Measurements from ENCODE around the gene SSH3.

DNA sequence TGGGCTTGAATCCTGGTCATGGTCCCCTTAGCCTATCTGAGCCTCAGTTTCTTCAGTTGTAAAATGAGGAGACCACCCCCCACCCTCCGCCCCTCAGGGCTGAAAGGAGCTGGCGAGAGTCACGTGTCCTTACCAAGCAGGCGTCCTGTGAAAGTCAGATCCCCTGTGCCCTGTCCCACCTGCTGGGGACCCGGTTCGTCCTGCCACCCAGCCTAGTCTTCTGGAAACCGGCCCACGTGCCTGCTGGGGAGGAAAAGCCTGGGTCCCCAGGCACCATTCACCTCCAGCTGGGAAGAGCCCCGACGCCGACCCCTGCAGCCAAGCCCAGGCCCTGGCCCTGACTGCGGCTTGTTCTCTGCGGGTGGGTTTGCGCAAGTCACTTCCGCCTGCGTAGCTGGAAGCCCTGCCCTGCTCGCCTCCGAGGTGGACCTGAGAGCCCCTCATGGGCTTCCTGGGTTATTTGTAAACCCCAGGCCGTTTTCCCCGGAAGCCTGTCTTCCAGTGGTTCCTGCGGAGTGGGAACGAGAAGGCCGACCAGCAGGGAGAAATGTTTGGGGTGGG lies 679 bp upstream of the SSH3 start:
- TF ChIP-seq EZH2phosphoT487 (IDR thresholded peaks at IDR 0.05; ENCODE audit: borderline replicate concordance, low read length) = no peak
- TF ChIP-seq, protein P1, sequence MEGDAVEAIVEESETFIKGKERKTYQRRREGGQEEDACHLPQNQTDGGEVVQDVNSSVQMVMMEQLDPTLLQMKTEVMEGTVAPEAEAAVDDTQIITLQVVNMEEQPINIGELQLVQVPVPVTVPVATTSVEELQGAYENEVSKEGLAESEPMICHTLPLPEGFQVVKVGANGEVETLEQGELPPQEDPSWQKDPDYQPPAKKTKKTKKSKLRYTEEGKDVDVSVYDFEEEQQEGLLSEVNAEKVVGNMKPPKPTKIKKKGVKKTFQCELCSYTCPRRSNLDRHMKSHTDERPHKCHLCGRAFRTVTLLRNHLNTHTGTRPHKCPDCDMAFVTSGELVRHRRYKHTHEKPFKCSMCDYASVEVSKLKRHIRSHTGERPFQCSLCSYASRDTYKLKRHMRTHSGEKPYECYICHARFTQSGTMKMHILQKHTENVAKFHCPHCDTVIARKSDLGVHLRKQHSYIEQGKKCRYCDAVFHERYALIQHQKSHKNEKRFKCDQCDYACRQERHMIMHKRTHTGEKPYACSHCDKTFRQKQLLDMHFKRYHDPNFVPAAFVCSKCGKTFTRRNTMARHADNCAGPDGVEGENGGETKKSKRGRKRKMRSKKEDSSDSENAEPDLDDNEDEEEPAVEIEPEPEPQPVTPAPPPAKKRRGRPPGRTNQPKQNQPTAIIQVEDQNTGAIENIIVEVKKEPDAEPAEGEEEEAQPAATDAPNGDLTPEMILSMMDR (IDR thresholded peaks at IDR 0.05; ENCODE audit: low read depth, low read length, poor library complexity, severe bottlenecking) = no peak

Measured in DOHH2 (cell line).